Activated CD4-positive, alpha-beta T cell treated with anti-CD3 and anti-CD28 coated beads for 48 hours (primary cell): ENCODE results near the gene CORO1C.
"Not testable (repeated sequence)": the region's sequence is repeated elsewhere in the genome, so short reads cannot be mapped to it uniquely, and the experiment has no call there.

Experiments used
- DNase-seq: peaks from one replicate; pipeline ENCODE4 v3.0.0-alpha.2; 2020

The CORO1C gene

DNA sequence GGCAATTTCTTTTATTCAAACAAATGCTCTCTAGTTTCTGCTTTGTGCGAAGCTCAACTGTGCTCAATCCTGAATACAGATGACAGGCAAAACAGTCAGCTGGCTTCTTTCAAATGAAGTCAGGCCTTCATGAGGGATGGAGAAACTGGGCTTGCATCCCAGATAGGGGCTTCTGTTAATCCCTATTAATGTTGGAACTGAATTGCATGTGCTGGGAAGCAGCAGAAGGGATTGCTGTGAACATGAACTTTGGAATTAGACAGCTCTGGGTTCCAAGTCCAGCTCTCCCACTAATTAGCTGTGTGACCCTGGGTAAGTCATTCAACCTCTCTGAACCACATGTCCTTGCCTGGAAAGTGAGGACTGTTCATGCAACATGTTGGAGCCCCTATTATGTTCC, 21.1 kb upstream of the CORO1C start:
- DNase-seq, result no peak

DNA sequence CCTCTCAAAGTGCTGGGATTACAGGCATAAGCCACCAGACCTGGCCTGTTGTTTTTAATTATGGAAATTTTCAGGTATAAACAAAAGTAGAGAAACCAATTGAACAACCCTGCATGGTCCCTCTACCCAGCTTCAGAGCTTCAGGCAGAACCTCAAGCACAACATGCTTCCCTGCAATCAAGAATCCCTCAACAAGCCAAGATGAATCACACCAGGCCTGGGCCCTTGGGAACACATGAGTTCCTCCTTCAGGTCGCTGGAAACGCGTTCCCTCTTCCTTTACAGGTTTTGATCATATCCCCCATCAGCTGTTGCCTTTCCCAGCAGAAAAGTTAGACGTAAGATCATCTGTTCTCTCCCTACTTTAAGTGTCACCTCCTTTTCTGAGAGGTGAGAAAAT, 20.5 kb upstream of the CORO1C start:
- DNase-seq, result no peak

- DNase-seq, result not testable (repeated sequence)
Observed at GRCh38 chr12:108751003-108751402, 19.7 kb upstream of the CORO1C start.

DNA sequence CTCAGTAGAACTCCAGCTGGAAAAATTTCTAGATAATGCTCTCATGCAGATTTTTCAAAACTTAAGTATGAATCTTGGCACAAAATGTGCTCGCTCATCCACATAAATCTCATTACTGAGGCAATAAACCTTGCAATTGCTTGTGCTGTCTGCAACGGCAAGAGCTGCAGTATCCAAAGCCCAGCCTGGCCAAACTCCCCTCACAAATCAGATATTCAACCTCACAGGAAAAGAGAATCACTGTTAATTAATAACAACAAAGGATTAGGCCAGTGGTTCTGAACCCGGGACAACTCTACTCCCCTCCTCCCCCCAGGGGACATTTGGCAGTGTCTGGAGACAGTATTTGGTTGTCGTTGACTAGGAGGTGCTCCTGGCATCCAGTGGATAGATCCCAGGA, 19.2 kb upstream of the CORO1C start:
- no peak for DNase-seq

GRCh38 chr12:108747563-108747962, 16.2 kb upstream of the CORO1C start:
- no peak for DNase-seq

DNA sequence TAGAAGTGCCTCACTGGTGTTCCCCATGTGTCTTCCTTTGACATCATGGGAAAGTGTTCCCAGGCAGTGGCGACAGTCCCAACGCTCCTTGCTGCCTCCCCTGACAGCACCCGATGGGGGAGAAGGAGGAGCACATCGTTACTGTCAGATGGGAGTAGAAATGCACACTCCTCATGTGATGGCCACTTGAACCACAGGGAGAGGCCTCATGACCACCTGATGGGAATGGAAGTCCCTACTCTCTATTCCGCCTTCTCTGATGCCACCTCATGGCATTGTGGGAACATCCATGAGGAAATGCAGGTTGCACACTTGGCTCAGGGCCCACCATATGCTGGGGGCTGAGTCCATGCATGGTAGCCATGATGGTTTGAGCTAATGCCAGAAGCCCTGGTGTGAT, 14.3 kb upstream of the CORO1C start:
- DNase-seq, result no peak

DNA sequence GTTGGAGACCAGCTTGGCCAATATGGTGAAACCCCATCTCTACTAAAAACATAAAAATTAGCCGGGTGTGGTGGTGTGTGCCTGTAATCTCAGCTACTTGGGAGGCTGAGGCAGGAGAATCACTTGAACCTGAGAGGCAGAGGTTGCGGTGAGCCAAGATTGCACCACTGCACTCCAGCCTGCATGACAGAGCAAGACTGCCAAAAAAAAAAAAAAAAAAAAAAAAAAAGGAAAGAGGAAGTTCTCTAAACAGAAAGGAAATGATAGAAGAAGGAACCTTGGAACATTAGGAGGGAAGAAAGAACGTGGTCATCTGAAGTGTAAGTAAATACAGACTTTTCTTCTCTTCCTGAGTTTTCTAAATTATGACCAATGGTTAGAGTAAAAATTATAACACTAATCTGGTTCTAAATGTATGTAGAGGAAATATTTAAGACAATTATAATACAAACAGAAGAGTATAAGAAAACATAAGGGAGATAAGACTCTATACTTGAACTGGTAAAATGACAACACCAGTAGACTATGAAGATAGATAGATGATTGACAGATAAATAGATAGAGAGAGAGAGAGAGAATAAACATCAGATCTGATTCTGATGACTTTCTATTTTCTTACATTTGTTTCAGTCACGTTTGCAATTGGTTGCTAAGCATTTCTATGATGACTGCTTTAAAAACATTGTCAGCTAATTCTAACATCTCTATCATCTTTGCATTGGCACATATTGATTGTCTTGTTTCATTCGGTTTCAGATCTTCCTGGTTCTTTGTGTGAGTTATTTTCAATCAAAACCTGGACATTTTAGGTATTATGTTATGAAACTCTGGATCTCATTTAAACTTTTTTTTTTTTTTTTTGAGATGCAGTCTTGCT, 12.9 kb upstream of the CORO1C start:
- DNase-seq, result no peak

DNA sequence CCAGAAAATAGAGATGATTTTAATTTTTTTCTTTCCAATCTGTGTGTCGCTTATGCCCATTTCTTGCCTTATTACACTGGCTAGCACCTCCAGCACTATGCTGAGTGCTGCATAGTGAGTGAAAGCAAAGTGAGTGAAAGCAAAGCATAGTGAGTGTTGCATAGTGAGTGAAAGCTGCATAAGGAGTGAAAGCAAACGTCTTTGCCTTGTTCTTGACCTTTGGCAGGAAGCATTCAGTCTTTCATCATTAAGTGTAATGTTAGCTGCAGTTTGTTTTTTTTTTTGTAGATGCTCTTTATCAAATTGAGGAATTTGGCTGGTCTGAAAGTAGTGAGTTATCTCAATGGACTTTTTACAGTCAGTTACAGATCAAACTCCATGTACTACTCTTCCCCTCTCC, 6.9 kb upstream of the CORO1C start:
- no peak for DNase-seq

DNA sequence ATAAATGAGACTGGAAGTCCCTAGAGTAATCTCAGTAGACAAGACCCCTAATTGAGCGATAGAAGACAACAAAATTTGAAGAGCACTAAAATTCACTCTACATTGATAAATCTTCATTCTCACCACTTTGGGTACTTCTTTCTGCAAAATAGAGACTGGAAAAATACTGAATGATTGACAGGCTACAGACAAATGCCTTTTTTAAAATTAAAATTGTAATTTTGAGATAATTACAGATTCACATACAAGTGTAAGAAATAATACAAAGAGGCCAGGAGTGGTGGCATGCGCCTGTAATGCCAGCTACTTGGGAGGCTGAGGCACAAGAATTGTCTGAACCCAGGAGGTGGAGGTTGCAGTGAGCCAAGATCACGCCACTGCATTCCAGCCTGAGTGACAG, 4.5 kb upstream of the CORO1C start:
- DNase-seq, result no peak

DNA sequence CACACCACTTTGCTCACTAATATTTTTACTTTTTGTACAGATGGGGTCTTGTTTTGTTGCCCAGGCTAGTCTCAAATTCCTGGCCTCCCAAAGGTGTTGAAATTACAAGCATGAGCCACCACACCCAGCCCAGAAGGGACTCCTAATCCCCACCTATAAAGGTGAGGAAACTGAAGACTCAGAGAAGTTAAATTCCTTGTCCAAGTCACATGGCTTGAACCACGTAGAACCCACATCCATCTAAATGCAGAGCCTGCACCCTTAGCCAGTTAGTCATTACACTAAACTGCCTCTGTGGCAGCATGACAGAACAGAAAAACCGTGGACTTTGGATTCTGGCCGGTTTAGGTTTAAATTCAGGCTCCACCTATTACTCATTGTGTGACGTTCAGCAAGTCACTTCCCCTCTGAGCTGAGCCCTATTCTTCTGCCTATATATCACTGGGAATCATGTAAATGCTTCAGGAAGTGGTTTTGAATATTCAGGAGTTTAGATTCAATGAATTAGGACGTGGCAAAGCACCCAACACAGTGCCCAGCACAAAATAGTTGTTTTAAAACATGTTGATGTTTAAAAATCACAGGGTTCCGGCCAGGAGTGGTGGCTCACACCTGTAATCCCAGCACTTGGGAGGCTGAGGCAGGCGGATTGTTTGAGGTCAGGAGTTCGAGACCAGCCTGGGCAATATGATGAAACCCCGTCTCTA, 3.0 kb upstream of the CORO1C start:
- peak; percentile 22 for DNase-seq

DNA sequence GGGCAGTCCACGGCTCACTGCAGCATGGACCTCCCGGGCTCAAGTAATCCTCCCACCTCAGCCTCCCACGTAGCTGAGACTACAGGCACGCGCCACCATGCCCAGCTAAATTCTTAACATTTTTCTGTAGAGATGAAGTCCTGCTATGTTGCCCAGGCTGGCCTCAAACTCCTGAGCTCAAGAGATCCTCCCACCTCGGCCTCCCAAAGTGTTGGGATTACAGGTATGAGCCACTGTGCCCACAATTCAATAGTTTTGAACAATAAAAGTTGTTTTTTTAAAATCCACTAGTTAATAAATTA, 1.9 kb upstream of the CORO1C start:
- not testable (repeated sequence) for DNase-seq

DNA sequence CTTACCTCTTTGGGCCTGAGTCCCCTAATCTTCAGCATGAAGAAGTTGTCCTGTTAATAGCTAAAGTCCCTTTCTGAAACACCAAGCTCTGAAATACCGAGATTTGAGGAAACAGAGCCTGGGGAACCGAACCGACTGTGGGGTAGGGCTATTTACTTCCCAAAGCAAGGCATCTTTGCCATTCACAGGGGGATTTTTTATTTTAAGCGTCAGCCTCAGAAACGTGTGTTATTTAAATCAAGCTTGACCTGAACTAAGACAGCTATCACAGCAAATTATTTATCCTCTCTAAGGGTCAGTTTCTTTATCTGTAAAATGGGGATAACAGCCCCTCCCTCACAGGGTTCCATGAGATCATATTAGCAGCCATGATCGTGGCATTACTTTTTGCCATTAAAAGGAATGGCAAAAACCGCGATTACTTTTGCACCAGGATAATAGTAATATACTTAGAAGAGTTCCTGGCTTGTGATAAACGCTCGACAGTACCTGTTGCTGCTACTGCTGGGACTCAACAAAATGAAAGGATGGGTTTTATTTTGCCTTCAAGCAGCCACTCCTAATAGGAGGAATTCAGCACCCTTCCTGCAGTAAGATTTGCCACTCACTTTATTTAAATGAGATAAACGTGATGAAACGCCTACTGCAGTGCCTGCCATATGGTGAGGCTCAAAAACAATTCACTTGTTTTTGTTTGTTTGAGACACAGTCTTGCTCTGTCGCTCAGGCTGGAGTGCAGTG, 1.3 kb upstream of the CORO1C start:
- DNase-seq, result no peak

DNA sequence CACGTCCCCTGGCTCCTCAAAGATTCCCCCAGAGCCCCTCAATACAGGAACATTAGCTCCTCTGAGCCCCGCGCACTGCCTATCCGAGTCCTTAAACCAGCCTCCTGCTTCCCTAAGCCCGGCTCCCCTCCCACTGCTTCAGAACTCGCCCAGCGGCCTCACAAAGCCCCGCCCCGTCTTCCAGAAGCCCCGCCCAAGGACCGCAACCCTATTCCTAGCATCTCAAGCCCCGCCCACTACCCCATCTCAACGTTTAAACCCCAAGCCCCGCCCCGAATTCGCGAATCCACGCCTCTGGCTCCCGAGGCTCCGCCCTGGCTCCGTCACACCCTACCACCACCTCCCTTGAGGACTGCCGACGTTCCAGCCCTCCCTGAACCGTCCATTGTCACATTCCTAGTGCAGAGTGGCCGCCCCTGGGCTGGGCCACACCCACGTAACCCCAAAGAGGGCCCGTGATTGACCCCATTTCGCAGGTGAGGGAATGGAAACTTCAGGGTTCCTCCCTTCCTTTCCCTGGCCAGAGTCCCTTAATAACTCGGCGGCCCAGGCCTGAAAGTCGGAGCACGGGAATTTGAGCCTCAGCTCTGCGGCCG, 646 bp upstream of the CORO1C start:
- DNase-seq, result peak; percentile 100

DNA sequence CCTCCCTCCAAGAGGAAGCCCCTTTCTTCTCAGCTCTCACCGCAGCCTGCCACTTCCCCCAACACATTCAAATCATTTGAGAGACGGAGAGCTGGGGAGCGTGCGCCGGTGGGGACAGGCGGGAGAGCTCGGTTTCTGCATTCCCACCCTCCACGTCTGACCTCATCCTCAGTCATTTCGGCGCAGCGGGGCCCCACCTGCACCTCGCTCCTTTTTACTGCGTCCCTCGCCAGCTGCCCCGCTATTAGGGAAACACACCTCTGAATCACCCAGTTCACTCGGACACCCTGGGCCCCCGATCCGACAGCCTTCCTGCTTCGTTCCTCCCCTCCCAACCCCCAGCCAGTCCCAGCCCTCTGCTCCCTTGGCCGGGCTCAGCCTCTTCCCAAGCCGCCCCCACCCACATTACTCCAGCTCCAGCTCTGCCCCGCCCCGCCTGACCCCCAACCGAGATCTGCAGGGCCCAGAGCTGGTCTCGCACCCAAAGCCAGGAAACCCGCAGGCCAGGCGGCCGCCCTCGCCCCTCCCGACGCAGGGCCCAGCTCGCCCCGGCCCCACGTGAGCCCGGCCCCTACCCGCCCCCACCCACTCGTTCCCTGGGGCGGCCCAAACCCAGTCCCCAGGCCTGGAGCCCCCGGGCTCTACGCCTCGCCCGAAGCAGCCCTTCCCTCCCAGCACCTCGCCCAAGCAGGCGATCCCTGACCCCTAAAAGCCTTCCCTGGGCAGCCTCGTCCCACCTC, 783 bp downstream of the CORO1C start:
- peak; percentile 61 for DNase-seq

- DNase-seq, result no peak
Observed at GRCh38 chr12:108729612-108730364, 1.5 kb downstream of the CORO1C start.

GRCh38 chr12:108728820-108729611, 2.3 kb downstream of the CORO1C start:
- DNase-seq, result no peak

DNA sequence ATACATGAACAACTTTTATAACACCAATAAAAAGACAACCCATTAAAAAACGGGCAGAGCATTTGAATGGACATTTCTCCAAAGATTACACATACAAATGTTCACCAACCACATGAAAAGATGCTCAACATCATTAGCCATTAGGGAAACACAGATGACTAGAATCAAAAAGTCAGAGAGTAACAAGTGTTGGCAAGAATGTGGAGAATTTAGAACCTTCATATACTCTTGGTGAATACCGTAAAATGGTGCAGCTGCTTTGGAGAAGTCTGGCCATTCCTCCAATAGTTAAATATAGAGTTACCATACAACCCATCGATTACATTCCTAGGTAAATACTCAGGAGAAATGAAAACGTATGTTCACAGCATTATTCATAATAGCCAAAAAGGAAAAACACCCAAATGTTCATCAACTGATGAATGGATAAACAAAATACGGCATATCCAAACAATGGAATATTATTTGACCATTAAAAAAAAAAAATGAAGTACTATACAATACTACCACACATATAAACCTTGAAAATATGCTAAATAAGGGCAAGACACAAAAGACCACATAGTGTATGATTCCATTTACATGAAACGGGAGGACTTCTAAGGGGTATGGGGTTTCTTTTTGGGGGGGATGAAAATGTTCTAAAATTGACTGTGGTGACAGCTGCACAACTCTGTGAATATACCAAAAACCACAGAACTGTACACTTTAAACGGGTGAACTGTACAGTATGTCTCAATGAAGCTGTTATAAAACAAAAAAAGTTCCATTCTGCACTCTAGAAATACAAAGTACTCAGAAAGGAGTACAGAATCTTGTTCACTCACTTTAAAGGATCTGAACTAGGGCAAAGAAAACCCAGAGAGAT, 3.2 kb downstream of the CORO1C start:
- no peak for DNase-seq

DNA sequence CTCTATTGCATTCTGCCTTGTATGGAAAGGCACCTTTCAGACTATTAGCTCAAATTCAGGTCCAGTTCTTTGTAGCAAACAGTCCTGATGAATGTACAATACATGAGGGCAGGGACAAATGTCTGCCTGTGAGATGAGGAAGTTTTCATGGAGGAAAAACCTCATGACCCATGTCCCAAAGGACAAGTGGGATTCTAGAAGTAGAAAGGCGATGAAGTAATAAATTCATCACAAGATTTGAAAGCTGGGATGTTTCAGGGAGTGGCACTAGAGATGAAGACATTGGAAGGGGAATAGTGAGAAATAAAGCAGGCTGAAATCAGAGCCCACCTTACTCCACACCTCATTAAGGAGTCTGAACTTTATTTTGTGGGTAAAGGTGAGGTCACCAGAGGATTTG, 4.2 kb downstream of the CORO1C start:
- no peak for DNase-seq

- no peak for DNase-seq
Observed at GRCh38 chr12:108724890-108725151, 6.5 kb downstream of the CORO1C start.
